ENCODE results near the gene HLA-DQB2. TPM values are rescaled to one million over a fixed set of nuclear protein-coding genes. Genes with fewer than 3 reads are reported as not detected.

HLA-DQB2 gene
- total RNA-seq, 4 donors from 2014 or later, result 1.5 to 3.5 (median 2.0) TPM; not detected in 1

DNA sequence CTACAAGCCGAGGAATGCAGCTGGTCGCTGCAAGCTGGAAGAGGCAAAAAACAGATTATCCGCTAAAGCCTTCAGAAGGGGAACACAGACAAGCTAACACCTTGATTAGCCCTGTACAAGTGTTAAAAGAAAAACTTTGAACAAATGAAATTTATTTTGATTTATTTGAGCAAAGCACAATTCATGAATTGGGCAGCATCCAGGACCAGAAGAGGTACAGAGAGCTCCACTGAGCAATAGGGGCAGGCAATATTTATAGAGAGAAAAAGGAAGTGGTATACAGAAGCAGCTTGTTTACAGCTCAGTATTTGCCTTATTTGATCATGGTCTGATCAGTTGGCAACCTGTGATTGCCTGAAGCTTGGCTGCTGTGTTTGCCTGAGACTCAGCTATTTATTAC lies 35.8 kb upstream of the HLA-DQB2 start:
- Histone ChIP-seq H3K36me3 (no peaks in the 10 kb centered on the region), H3K4me1 (peaks cover 0 to 12% (median 0%) of the 10 kb centered on the region in 4 donors), H3K4me3 (no peak overlapping the region), H3K27me3 (peaks cover 0 to 55% of the 10 kb centered on the region in 2 donors), H3K27ac (no peak overlapping the region), H3K9me3 (no peaks in the 10 kb centered on the region)
- no peak for TF ChIP-seq CTCF (IDR thresholded peaks at IDR 0.05)
- no peak for TF ChIP-seq EP300 (IDR thresholded peaks at IDR 0.05)
- no peak for TF ChIP-seq POLR2A (IDR thresholded peaks at IDR 0.05)
- WGBS, 2 donors, result 90 to 98% methylated on average over 3 of the region's 3 CpGs
- DNase-seq (ENCODE audit: low spot score in 2 of 2), result no peak

DNA sequence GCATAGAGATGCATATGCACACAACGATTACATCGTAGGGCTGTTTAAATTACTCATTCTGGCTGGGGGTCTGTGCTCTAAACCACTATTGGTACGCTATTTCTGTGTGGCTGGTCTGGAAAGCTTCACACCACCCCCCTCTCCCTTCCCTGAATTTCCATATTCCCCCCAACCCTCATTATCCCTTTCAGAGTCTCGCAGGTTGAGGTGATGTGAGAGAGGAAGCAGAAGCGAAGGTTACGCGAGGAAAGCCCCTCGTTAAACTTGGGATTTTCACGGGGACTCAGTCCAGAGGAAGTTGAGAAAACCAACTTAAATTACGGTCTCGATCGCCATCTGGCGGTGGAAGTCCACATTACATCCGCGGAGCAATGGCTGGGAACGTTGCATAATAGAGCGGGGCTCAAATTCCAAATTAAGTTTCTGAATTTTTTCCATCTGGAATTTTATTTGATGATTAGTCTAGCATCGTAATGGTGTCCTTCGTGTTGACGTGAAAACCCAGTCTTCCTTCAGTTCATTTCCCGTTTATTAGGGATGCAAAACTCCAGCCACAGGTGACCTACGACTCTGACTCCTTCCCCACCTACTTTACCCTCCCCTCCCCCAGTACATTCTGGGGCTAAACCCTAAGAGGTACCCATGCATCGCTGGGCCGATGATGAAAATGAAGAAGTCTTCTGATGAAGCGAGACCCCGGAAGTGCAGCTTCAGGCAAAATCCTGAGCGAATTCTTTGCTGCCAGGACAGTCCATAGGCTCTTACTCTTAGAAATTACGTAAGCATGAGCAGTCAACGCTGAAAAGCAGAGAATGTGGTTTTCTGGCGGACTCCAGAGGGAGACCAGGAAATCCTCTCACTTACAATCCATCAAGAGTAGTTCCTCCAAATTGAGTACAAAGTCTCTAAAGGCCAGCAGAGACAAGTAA lies 33.8 kb upstream of the HLA-DQB2 start:
- Histone ChIP-seq H3K36me3 (no peaks in the 10 kb centered on the region), H3K4me3 (peak overlapping the region in 2 of 4 donors; percentile 9 to 13), H3K9me3 (no peaks in the 10 kb centered on the region), H3K27me3 (peaks cover 0 to 46% of the 10 kb centered on the region in 2 donors), H3K27ac (no peak overlapping the region), H3K4me1 (peaks cover 0 to 12% (median 0%) of the 10 kb centered on the region in 4 donors)
- WGBS, 2 donors, result 9 to 11% methylated on average over 30 of the region's 30 CpGs
- no peak for TF ChIP-seq EP300 (IDR thresholded peaks at IDR 0.05)
- no peak for TF ChIP-seq POLR2A (IDR thresholded peaks at IDR 0.05)
- TF ChIP-seq CTCF (IDR thresholded peaks at IDR 0.05), result peak; percentile 82 to 94 (median 89)
- peak; percentile 82 to 95 for DNase-seq (ENCODE audit: low spot score in 2 of 2)

DNA sequence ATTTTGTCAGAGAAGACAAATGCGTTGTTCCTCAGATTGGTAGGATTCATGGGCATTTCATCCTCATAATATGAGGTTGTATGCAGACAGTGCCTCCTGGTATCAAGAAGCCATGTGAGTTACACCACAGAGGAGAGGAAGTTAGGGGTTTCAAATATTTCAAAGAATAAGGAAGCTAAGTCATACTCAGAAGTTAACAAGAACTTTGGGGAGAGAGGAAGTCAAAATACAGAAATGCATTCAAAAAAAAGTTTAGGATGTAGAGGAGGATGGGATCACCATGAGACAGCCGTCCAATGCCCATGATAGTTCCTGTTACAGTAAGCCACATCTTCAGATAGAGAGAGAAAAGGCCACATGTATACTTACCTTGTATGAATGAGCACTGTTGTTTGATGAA lies 31.2 kb upstream of the HLA-DQB2 start:
- no peaks in the 10 kb centered on the region for H3K9me3 ChIP-seq
- WGBS, 2 donors, result 63 to 66% methylated on average over 2 of the region's 2 CpGs
- H3K4me3 ChIP-seq, result no peak overlapping the region
- DNase-seq (ENCODE audit: low spot score in 2 of 2), result no peak
- H3K27me3 ChIP-seq, result peaks cover 0 to 46% of the 10 kb centered on the region in 2 donors
- no peaks in the 10 kb centered on the region for H3K36me3 ChIP-seq
- no peak overlapping the region for H3K27ac ChIP-seq
- peaks cover 0 to 12% (median 0%) of the 10 kb centered on the region in 4 donors for H3K4me1 ChIP-seq
- TF ChIP-seq EP300 (IDR thresholded peaks at IDR 0.05) (no peak), POLR2A (IDR thresholded peaks at IDR 0.05) (no peak), CTCF (IDR thresholded peaks at IDR 0.05) (no peak)

- Histone ChIP-seq H3K4me3 (no peak overlapping the region), H3K27me3 (peaks cover 0 to 48% of the 10 kb centered on the region in 2 donors), H3K9me3 (no peaks in the 10 kb centered on the region), H3K36me3 (no peaks in the 10 kb centered on the region), H3K4me1 (peaks cover 0 to 12% (median 0%) of the 10 kb centered on the region in 4 donors), H3K27ac (no peak overlapping the region)
- TF ChIP-seq POLR2A (IDR thresholded peaks at IDR 0.05) (no peak), EP300 (IDR thresholded peaks at IDR 0.05) (no peak), CTCF (IDR thresholded peaks at IDR 0.05) (no peak)
- WGBS, 2 donors, result 48 to 61% methylated on average over 3 of the region's 3 CpGs
- DNase-seq (ENCODE audit: low spot score in 2 of 2), result no peak
These were observed 29.6 kb upstream of the HLA-DQB2 start for GRCh38 chr6:32792901-32793435.

GRCh38 chr6:32790306-32790705 lies 27.0 kb upstream of the HLA-DQB2 start:
- WGBS, 2 donors, result 20 to 39% methylated on average over 2 of the region's 2 CpGs
- Histone ChIP-seq H3K4me1 (no peaks in the 10 kb centered on the region), H3K9me3 (peaks cover 0 to 6% (median 2%) of the 10 kb centered on the region in 4 donors), H3K27me3 (peaks cover 0 to 45% of the 10 kb centered on the region in 2 donors), H3K4me3 (no peak overlapping the region), H3K27ac (no peak overlapping the region), H3K36me3 (no peaks in the 10 kb centered on the region)
- no peak for TF ChIP-seq CTCF (IDR thresholded peaks at IDR 0.05)
- TF ChIP-seq POLR2A (IDR thresholded peaks at IDR 0.05), result no peak
- TF ChIP-seq EP300 (IDR thresholded peaks at IDR 0.05), result no peak
- no peak for DNase-seq (ENCODE audit: low spot score in 2 of 2)
